Endothelial cell of umbilical vein (primary cell): Measurements from ENCODE around the gene TTC33. TPM values are rescaled to one million over a fixed set of nuclear protein-coding genes. Genes with fewer than 3 reads are reported as not detected.

Experiments
- BruUV-seq: library from RNA; stranded (reverse); fragments of 400-500 nt; replicated peaks from 2 replicates; lab custom pipeline; 2021; lab: Mats Ljungman, UMichigan
- CTCF ChIA-PET: fragments of 300-600, 350-600 bp; sonication (Branson Sonifier 250); formaldehyde crosslinking; loops from one replicate; lab custom pipeline; 2021; ENCODE audit warnings: antibody characterized with exemption, inconsistent platforms; lab: Charles Lee
- POLR2A ChIA-PET: fragments of 300-600, 350-600 bp; sonication (Branson Sonifier 250); formaldehyde crosslinking; loops from one replicate; lab custom pipeline; 2021; ENCODE audit warnings: antibody characterized with exemption, inconsistent platforms; lab: Charles Lee
- DNase-seq: peaks from one replicate; pipeline ENCODE4 v3.0.0-alpha.2; 2011; ENCODE audit warnings: low read depth, low spot score
- FAIRE-seq: peaks from 2 replicates; lab custom pipeline; 2011; peaks lifted over from hg19 to GRCh38; lab: Jason Lieb, UNC
- H2AFZ ChIP-seq: 2 replicates; pipeline ENCODE4 v1.6.0; 2012; ENCODE audit warnings: low read depth, low read length, control low read depth, inconsistent platforms
- H3K27ac ChIP-seq: 2 replicates; pipeline ENCODE4 v1.5.1; 2011; ENCODE audit warnings: low read depth, mild to moderate bottlenecking, control low read depth, low read length, moderate library complexity; ENCODE audit not compliant: insufficient read depth
- H3K27me3 ChIP-seq, 2 experiments: 2 replicates each; pipeline versions ENCODE4 v1.6.0 to v1.6.1; 2011; ENCODE audit warnings: low read length in 2 of 2, mixed read lengths in 1 of 2; ENCODE audit not compliant: control insufficient read depth in 2 of 2, insufficient read depth in 2 of 2
- H3K36me3 ChIP-seq, 2 experiments: 2 replicates in 1 of 2; 3 replicates in 1 of 2; pipeline ENCODE4 v1.5.1; 2011; ENCODE audit warnings: low read length in 2 of 2, mild to moderate bottlenecking in 1 of 2, moderate library complexity in 1 of 2; ENCODE audit not compliant: control insufficient read depth in 2 of 2, insufficient read depth in 2 of 2; ENCODE audit errors: extremely low read depth in 1 of 2
- H3K4me1 ChIP-seq: 3 replicates; pipeline ENCODE4 v1.5.1; 2011; ENCODE audit warnings: mild to moderate bottlenecking, low read length; ENCODE audit not compliant: control insufficient read depth, insufficient read depth; ENCODE audit errors: extremely low read depth
- H3K4me2 ChIP-seq: 2 replicates; pipeline ENCODE4 v1.6.1; 2011; ENCODE audit warnings: low read length, control low read depth, mixed read lengths; ENCODE audit not compliant: insufficient read depth
- H3K4me3 ChIP-seq, 3 experiments: fragments of 200-600 bp in 1 of 3; sonication (generic), shearing (Covaris generic) in 1 of 3; replicated peaks in 1 of 3; 2 replicates each; pipeline ENCODE4 v1.5.1; 2011 to 2016; ENCODE audit warnings: control low read depth in 3 of 3, low read length in 3 of 3, mild to moderate bottlenecking in 2 of 3, inconsistent platforms in 1 of 3, low read depth in 1 of 3, moderate library complexity in 1 of 3; ENCODE audit not compliant: insufficient read depth in 1 of 3
- H3K79me2 ChIP-seq: 2 replicates; pipeline ENCODE4 v1.6.0; 2012; ENCODE audit warnings: low read length, inconsistent platforms; ENCODE audit not compliant: control insufficient read depth, insufficient read depth
- H3K9ac ChIP-seq: replicated peaks from 2 replicates; pipeline ENCODE3; 2011; ENCODE audit warnings: low read length, control low read depth; ENCODE audit not compliant: insufficient read depth; ENCODE audit errors: extremely low read depth
- H3K9me1 ChIP-seq: replicated peaks from 3 replicates; pipeline ENCODE4 v1.6.0; 2011; ENCODE audit warnings: mild to moderate bottlenecking, low read length; ENCODE audit not compliant: control insufficient read depth, insufficient read depth; ENCODE audit errors: extremely low read depth
- H3K9me3 ChIP-seq: replicated peaks from 2 replicates; pipeline ENCODE4 v1.5.1; 2012; ENCODE audit warnings: low read length, inconsistent platforms; ENCODE audit not compliant: control insufficient read depth, insufficient read depth
- H4K20me1 ChIP-seq: replicated peaks from 2 replicates; pipeline ENCODE3; 2011; ENCODE audit warnings: mild to moderate bottlenecking, low read length; ENCODE audit not compliant: control insufficient read depth, insufficient read depth; ENCODE audit errors: extremely low read depth
- CTCF ChIP-seq, 2 donors: IDR thresholded peaks; 1 replicate in 1 of 2; 2 replicates in 1 of 2; pipeline ENCODE4 v1.5.1; 2011; ENCODE audit warnings: low read length in 2 of 2, mild to moderate bottlenecking in 2 of 2, moderate library complexity in 2 of 2, control low read depth in 1 of 2, inconsistent platforms in 1 of 2, low read depth in 1 of 2; ENCODE audit not compliant: insufficient read depth in 1 of 2; ENCODE audit errors: extremely low read depth in 1 of 2
- EZH2 ChIP-seq: IDR thresholded peaks from 2 replicates; pipeline ENCODE4 v1.6.1; 2012; ENCODE audit warnings: borderline replicate concordance, low read depth, mild to moderate bottlenecking, moderate library complexity, low read length, inconsistent platforms; ENCODE audit not compliant: severe bottlenecking
- FOS ChIP-seq: IDR thresholded peaks from 2 replicates; pipeline ENCODE4 v1.6.1; 2011; ENCODE audit warnings: mild to moderate bottlenecking, low read length, moderate library complexity, borderline replicate concordance; ENCODE audit not compliant: insufficient read depth
- GATA2 ChIP-seq: IDR thresholded peaks from 2 replicates; pipeline ENCODE4 v1.7.0; 2011; ENCODE audit warnings: low read depth, mild to moderate bottlenecking, moderate library complexity, mixed read lengths, low read length; ENCODE audit not compliant: insufficient read length, insufficient read depth
- JUN ChIP-seq: IDR thresholded peaks from 2 replicates; pipeline ENCODE4 v1.6.1; 2011; ENCODE audit warnings: borderline replicate concordance, low read depth; ENCODE audit not compliant: insufficient read length, insufficient read depth
- MAX ChIP-seq: IDR thresholded peaks from 2 replicates; pipeline ENCODE4 v1.6.1; 2011; ENCODE audit not compliant: insufficient read depth, insufficient read length
- MYC ChIP-seq: IDR thresholded peaks from one replicate; pipeline ENCODE4 v1.6.1; 2011; ENCODE audit warnings: mild to moderate bottlenecking, low read depth, low read length
- POLR2A ChIP-seq: IDR thresholded peaks from 2 replicates; pipeline ENCODE4 v1.6.1; 2012; ENCODE audit warnings: low read depth, mild to moderate bottlenecking, control low read depth, low read length
- POLR2AphosphoS5 ChIP-seq: IDR thresholded peaks from 2 replicates; pipeline ENCODE4 v1.6.1; 2012; ENCODE audit warnings: low read depth, mild to moderate bottlenecking, control low read depth, low read length, moderate library complexity; ENCODE audit not compliant: insufficient read depth
- dilution Hi-C: fragments of 300-500 bp; cut with MboI; formaldehyde crosslinking; loops from one replicate; pipeline ENCODE4 v1.15.0; 2019; ENCODE audit warnings: low sequenced_read_pairs; ENCODE audit not compliant: extremely low pct_ligation_motif_present
- intact Hi-C: fragments of 100-400 bp; cut with micrococcal nuclease; formaldehyde crosslinking; loops from one replicate; pipeline ENCODE4 v1.10.0; 2022
- polyA plus RNA-seq, 4 experiments: library from polyadenylated mRNA; depleted of rRNA in 3 of 4; stranded (reverse) in 3 of 4; unstranded in 1 of 4; fragments of >200 nt; gene quantifications; 2 replicates each; pipeline versions ENCODE4 v1.2.1 to v1.2.3, GENCODE V29; 2011 to 2012; ENCODE audit warnings: missing spikeins in 1 of 4
- total RNA-seq: library from RNA; stranded (reverse); gene quantifications from 2 replicates; pipeline ENCODE4 v1.2.3, GENCODE V29; 2021

TTC33 gene
- total and polyA plus RNA-seq, 2 donors (not counting 3 experiments of a cell fraction or from before 2014, with no cell fraction given) = 2.2 to 11.7 TPM

- Histone ChIP-seq H3K4me1 (peaks cover 6% of the 10 kb centered on the region), H4K20me1 (peaks cover 19% of the 10 kb centered on the region), H3K27ac (no peak overlapping the region), H3K27me3 (no peaks in the 10 kb centered on the region), H3K79me2 (peaks cover 99% of the 10 kb centered on the region), H3K9me1 (no peaks in the 10 kb centered on the region), H3K4me2 (peak overlapping the region; percentile 30), H3K4me3 (no peak overlapping the region), H2AFZ (no peak overlapping the region), H3K36me3 (no peaks in the 10 kb centered on the region), H3K9me3 (no peaks in the 10 kb centered on the region), H3K9ac (no peak overlapping the region)
- intact Hi-C loops = no loop called here
- TF ChIP-seq GATA2 = no peak
- TF ChIP-seq MAX = no peak
- no peak for TF ChIP-seq JUN
- no peak for TF ChIP-seq EZH2
- no peak for TF ChIP-seq POLR2AphosphoS5
- no peak for TF ChIP-seq CTCF (IDR thresholded peaks at IDR 0.05; ENCODE audit: extremely low read depth in 1 of 2, insufficient read depth in 1 of 2, low read depth in 1 of 2, low read length in 2 of 2)
- TF ChIP-seq FOS = no peak
- TF ChIP-seq MYC = no peak
- TF ChIP-seq POLR2A = no peak
- POLR2A ChIA-PET = interaction anchor here (0.6 kb wide), 1 partner anchor 116 kb away, joined by 3 read pairs; no protein-coding TSS in a partner anchor
- DNase-seq (no peak), FAIRE-seq (no peak)
- dilution Hi-C loops = no loop called here
- no TSS peak for BruUV-seq
- CTCF ChIA-PET = no interaction called here
These were observed 29.2 kb upstream of the TTC33 start for GRCh38 chr5:40784916-40785315.
